CD4-positive, alpha-beta T cell (primary cell): ENCODE data around the gene INPP5D. TPM values are rescaled to one million over a fixed set of nuclear protein-coding genes. Genes with fewer than 3 reads are reported as not detected.

Source experiments
- ATAC-seq: fragments of 200-7000 bp; cut with Tn5 transposase; one replicate; pipeline ENCODE4 v1.10.0; 2022; ENCODE audit warnings: mild to moderate bottlenecking; ENCODE audit not compliant: poor library complexity
- CTCF ChIA-PET: fragments of 350-600 bp; sonication (Branson Sonifier 250); formaldehyde crosslinking; loops from one replicate; lab custom pipeline; 2021; ENCODE audit warnings: antibody characterized with exemption, inconsistent platforms; lab: Charles Lee
- POLR2A ChIA-PET: fragments of 350-600 bp; sonication (Branson Sonifier 250); formaldehyde crosslinking; loops from one replicate; lab custom pipeline; 2021; ENCODE audit warnings: antibody characterized with exemption, inconsistent platforms; lab: Charles Lee
- DNase-seq, 14 experiments: peaks; one replicate each; pipeline ENCODE4 v3.0.0-alpha.2; 2013 to 2020; ENCODE audit warnings: mixed read lengths in 2 of 14
- H3K27ac ChIP-seq, 2 donors: one replicate each; pipeline versions ENCODE4 v1.5.1 to v1.7.0; 2013; ENCODE audit warnings: low read length in 2 of 2, low read depth in 1 of 2, mild to moderate bottlenecking in 1 of 2
- H3K27me3 ChIP-seq, 2 experiments: 1 replicate in 1 of 2; 2 replicates in 1 of 2; pipeline versions ENCODE4 v1.6.1 to v1.7.0; 2013; ENCODE audit warnings: low read length in 2 of 2, control low read depth in 1 of 2, mild to moderate bottlenecking in 1 of 2, moderate library complexity in 1 of 2; ENCODE audit not compliant: insufficient read depth in 2 of 2, control insufficient read depth in 1 of 2
- H3K36me3 ChIP-seq: one replicate; pipeline ENCODE4 v1.6.1; 2013; ENCODE audit warnings: low read length, control low read depth; ENCODE audit not compliant: insufficient read depth
- H3K4me1 ChIP-seq: one replicate; pipeline ENCODE4 v1.6.1; 2013; ENCODE audit warnings: low read length, control low read depth; ENCODE audit not compliant: insufficient read depth
- H3K4me3 ChIP-seq: one replicate; pipeline ENCODE4 v1.5.1; 2013; ENCODE audit warnings: mild to moderate bottlenecking, low read length, moderate library complexity
- H3K9me3 ChIP-seq, 2 experiments: 1 replicate in 1 of 2; 2 replicates in 1 of 2; pipeline versions ENCODE4 v1.6.1 to v1.7.0; 2013; ENCODE audit warnings: low read length in 2 of 2, mild to moderate bottlenecking in 2 of 2, control low read depth in 1 of 2, moderate library complexity in 1 of 2; ENCODE audit not compliant: control insufficient read depth in 1 of 2, insufficient read depth in 1 of 2
- H3K27ac Mint-ChIP-seq: one replicate; pipeline ENCODE4 v1.8.0; 2020; ENCODE audit warnings: mixed read lengths
- H3K27me3 Mint-ChIP-seq: one replicate; pipeline ENCODE4 v1.8.0; 2021; ENCODE audit warnings: mixed read lengths
- H3K36me3 Mint-ChIP-seq: one replicate; pipeline ENCODE4 v1.8.0; 2021; ENCODE audit warnings: low read depth, mixed read lengths
- H3K4me1 Mint-ChIP-seq: one replicate; pipeline ENCODE4 v1.8.0; 2021; ENCODE audit warnings: low read depth, mixed read lengths
- H3K4me3 Mint-ChIP-seq: one replicate; pipeline ENCODE4 v1.8.0; 2020; ENCODE audit warnings: mild to moderate bottlenecking, mixed read lengths
- H3K9me3 Mint-ChIP-seq: one replicate; pipeline ENCODE4 v1.8.0; 2020; ENCODE audit warnings: mixed read lengths
- CTCF ChIP-seq: fragments of 200-600 bp; IDR thresholded peaks from one replicate; pipeline ENCODE4 v1.8.0; 2022; ENCODE audit warnings: antibody characterized with exemption, mild to moderate bottlenecking
- intact Hi-C, 2 experiments: fragments of 100-400 bp; cut with DNase I in 1 of 2; cut with micrococcal nuclease in 1 of 2; formaldehyde crosslinking; loops; one replicate each; pipeline versions ENCODE4 v1.15.1 to v1.9.0; 2023 to 2025; cut with DNase I, micrococcal nuclease
- total RNA-seq, 174 experiments: library from RNA in 2 of 174; stranded (reverse) in 2 of 174; gene quantifications; one replicate each; pipeline ENCODE4 v1.2.3 and lab custom pipeline; 2021 to 2026

Gene INPP5D
- total RNA-seq, 2 experiments from 2014 or later = 141 to 154 TPM

- Mint-ChIP-seq H3K9me3 (no peaks in the 10 kb centered on the region), H3K27me3 (no peaks in the 10 kb centered on the region), H3K36me3 (no peaks in the 10 kb centered on the region), H3K27ac (no peak overlapping the region), H3K4me1 (no peaks in the 10 kb centered on the region), H3K4me3 (no peak overlapping the region)
- Histone ChIP-seq H3K27me3 (no peaks in the 10 kb centered on the region), H3K4me1 (no peaks in the 10 kb centered on the region), H3K4me3 (no peak overlapping the region), H3K36me3 (no peaks in the 10 kb centered on the region), H3K27ac (no peak overlapping the region), H3K9me3 (no peaks in the 10 kb centered on the region)
- POLR2A ChIA-PET = no interaction called here
- intact Hi-C loops = no loop called here
- TF ChIP-seq CTCF = no peak
- CTCF ChIA-PET = interaction anchor here (1.4 kb wide), 1 partner anchor 17 kb away, joined by 4 read pairs; no protein-coding TSS in a partner anchor
- DNase-seq (no peak), ATAC-seq (no peak)
Measured at GRCh38 chr2:233223059-233223894, 163.1 kb downstream of the INPP5D start.

GRCh38 chr2:233225230-233226068 is 165.3 kb downstream of the INPP5D start:
- Mint-ChIP-seq H3K27me3 (no peaks in the 10 kb centered on the region), H3K4me3 (no peak overlapping the region), H3K36me3 (no peaks in the 10 kb centered on the region), H3K9me3 (no peaks in the 10 kb centered on the region), H3K27ac (no peak overlapping the region), H3K4me1 (no peaks in the 10 kb centered on the region)
- CTCF ChIA-PET = interaction anchor here (0.7 kb wide), 1 partner anchor 91 kb away, joined by 3 read pairs; no protein-coding TSS in a partner anchor
- Histone ChIP-seq H3K4me1 (peaks cover 8% of the 10 kb centered on the region), H3K36me3 (no peaks in the 10 kb centered on the region), H3K9me3 (no peaks in the 10 kb centered on the region), H3K27me3 (no peaks in the 10 kb centered on the region), H3K27ac (no peak overlapping the region), H3K4me3 (no peak overlapping the region)
- ATAC-seq (no peak), DNase-seq (no peak)
- TF ChIP-seq CTCF = no peak
- intact Hi-C loops = no loop called here
- POLR2A ChIA-PET = no interaction called here

GRCh38 chr2:233226511-233227031 is 166.4 kb downstream of the INPP5D start:
- Mint-ChIP-seq H3K36me3 (no peaks in the 10 kb centered on the region), H3K27me3 (no peaks in the 10 kb centered on the region), H3K4me3 (no peak overlapping the region)

More at GRCh38 chr2:233226511-233227031, 166.4 kb downstream of the INPP5D start:
- Histone ChIP-seq H3K36me3 (no peaks in the 10 kb centered on the region), H3K27me3 (no peaks in the 10 kb centered on the region), H3K27ac (no peak overlapping the region), H3K4me1 (peaks cover 16% of the 10 kb centered on the region), H3K4me3 (no peak overlapping the region), H3K9me3 (no peaks in the 10 kb centered on the region)
- intact Hi-C loops = no loop called here
- Mint-ChIP-seq H3K4me1 (peaks cover 6% of the 10 kb centered on the region), H3K27ac (no peak overlapping the region), H3K9me3 (no peaks in the 10 kb centered on the region)
- ChIA-PET POLR2A (no interaction called here), CTCF (interaction anchor here (0.6 kb wide), 1 partner anchor 9 kb away, joined by 4 read pairs; no protein-coding TSS in a partner anchor)
- ATAC-seq (no peak), DNase-seq (no peak)
- TF ChIP-seq CTCF = no peak
